ENCODE results near the gene SIK2. TPM values are rescaled to one million over a fixed set of nuclear protein-coding genes. Genes with fewer than 3 reads are reported as not detected.

The SIK2 gene
- total RNA-seq, 1 experiment from 2014 or later: 13.0 TPM

DNA sequence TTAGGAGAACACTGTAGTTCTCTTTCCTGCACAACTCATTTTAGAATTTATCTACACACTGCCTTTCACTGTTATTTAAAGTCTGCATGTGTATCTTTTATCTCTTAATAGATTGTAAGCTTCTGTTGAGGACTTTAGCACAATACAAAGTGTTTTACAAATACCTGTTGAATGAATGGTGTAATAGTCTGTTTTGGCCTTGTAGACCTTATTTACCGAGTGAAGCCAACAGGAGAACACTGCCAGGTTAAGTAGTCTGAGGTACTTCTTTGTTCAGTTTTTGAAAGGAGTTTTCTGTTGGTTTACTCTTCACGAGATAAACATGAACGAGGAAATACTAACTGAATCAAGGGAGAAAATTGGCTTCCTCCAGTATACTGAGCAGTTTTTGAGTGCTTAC lies 31.0 kb downstream of the SIK2 start:
- H3K4me1 ChIP-seq (ENCODE audit: control insufficient read depth in 1 of 2, insufficient read depth in 2 of 2, low read length in 2 of 2): peaks cover 5 to 47% of the 10 kb centered on the region in 2 experiments; a peak in 3 of 4 replicates
- DNase-seq (ENCODE audit: low read depth, low spot score): no peak

More for the DNA sequence above, 31.0 kb downstream of the SIK2 start:
- BruUV-seq (replicated peaks): no TSS peak
- Histone ChIP-seq H3K27me3 (ENCODE audit: insufficient read depth, low read length) (no peaks in the 10 kb centered on the region), H3K36me3 (ENCODE audit: control insufficient read depth in 1 of 2, insufficient read depth in 2 of 2, low read length in 2 of 2) (no peaks in the 10 kb centered on the region), H3K4me3 (replicated peaks in 1 of 2; ENCODE audit: low read depth in 1 of 2, low read length in 2 of 2) (no peak overlapping the region), H3K9me3 (ENCODE audit: control insufficient read depth in 1 of 2, insufficient read depth in 1 of 2, low read depth in 1 of 2, low read length in 2 of 2) (no peaks in the 10 kb centered on the region), H3K9ac (ENCODE audit: low read length) (no peak overlapping the region), H3K9me2 (ENCODE audit: insufficient read depth) (no peaks in the 10 kb centered on the region), H3K4me2 (ENCODE audit: low read length) (no peak overlapping the region), H3K27ac (ENCODE audit: low read depth, low read length) (peak overlapping the region; percentile 9; the same call in 1 of the 2 replicates), H2AFZ (ENCODE audit: low read depth, low read length, poor library complexity, severe bottlenecking) (no peak overlapping the region), H3K79me2 (ENCODE audit: insufficient read depth, low read length) (no peaks in the 10 kb centered on the region), H4K20me1 (ENCODE audit: insufficient read depth) (no peaks in the 10 kb centered on the region)
- ChIA-PET RAD21 (ENCODE audit: low non-redundant PET in 1 of 2, low total read pairs in 2 of 2, uncharacterized antibody in 2 of 2, unreplicated experiment in 2 of 2) (no interaction called here), POLR2A (no interaction called here), CTCF (interaction anchor here (1.1 kb wide), 1 partner anchor 29 kb away, joined by 4 read pairs; no protein-coding TSS in a partner anchor)
- TF ChIP-seq, protein P1, sequence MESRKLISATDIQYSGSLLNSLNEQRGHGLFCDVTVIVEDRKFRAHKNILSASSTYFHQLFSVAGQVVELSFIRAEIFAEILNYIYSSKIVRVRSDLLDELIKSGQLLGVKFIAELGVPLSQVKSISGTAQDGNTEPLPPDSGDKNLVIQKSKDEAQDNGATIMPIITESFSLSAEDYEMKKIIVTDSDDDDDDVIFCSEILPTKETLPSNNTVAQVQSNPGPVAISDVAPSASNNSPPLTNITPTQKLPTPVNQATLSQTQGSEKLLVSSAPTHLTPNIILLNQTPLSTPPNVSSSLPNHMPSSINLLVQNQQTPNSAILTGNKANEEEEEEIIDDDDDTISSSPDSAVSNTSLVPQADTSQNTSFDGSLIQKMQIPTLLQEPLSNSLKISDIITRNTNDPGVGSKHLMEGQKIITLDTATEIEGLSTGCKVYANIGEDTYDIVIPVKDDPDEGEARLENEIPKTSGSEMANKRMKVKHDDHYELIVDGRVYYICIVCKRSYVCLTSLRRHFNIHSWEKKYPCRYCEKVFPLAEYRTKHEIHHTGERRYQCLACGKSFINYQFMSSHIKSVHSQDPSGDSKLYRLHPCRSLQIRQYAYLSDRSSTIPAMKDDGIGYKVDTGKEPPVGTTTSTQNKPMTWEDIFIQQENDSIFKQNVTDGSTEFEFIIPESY (IDR thresholded peaks at IDR 0.05; ENCODE audit: extremely low read depth, insufficient replicate concordance, low read length): no peak
- TF ChIP-seq YY1 (IDR thresholded peaks at IDR 0.05; ENCODE audit: extremely low read depth, insufficient replicate concordance, low read depth, low read length) (no peak), CBX3 (IDR thresholded peaks at IDR 0.05; ENCODE audit: low read depth) (no peak), JUND (IDR thresholded peaks at IDR 0.05) (no peak), FOSL1 (IDR thresholded peaks at IDR 0.05; ENCODE audit: low read depth) (no peak), ZFX (IDR thresholded peaks at IDR 0.05) (no peak), EGR1 (IDR thresholded peaks at IDR 0.05; ENCODE audit: low read depth) (no peak), SP1 (IDR thresholded peaks at IDR 0.05; ENCODE audit: low read depth) (no peak), TCF7L2 (IDR thresholded peaks at IDR 0.05; ENCODE audit: borderline replicate concordance, extremely low read depth, insufficient read depth, insufficient read length) (no peak), SIN3A (IDR thresholded peaks at IDR 0.05; ENCODE audit: low read depth) (no peak), EZH2phosphoT487 (IDR thresholded peaks at IDR 0.05; ENCODE audit: borderline replicate concordance) (no peak), POLR2AphosphoS5 (IDR thresholded peaks at IDR 0.05; ENCODE audit: low read depth, low read length) (no peak), ELF1 (IDR thresholded peaks at IDR 0.05; ENCODE audit: borderline replicate concordance, low read depth) (no peak), POLR2A (IDR thresholded peaks at IDR 0.05; ENCODE audit: borderline replicate concordance, extremely low read depth, insufficient read depth, insufficient read length) (no peak)
- TF ChIP-seq, protein P2, sequence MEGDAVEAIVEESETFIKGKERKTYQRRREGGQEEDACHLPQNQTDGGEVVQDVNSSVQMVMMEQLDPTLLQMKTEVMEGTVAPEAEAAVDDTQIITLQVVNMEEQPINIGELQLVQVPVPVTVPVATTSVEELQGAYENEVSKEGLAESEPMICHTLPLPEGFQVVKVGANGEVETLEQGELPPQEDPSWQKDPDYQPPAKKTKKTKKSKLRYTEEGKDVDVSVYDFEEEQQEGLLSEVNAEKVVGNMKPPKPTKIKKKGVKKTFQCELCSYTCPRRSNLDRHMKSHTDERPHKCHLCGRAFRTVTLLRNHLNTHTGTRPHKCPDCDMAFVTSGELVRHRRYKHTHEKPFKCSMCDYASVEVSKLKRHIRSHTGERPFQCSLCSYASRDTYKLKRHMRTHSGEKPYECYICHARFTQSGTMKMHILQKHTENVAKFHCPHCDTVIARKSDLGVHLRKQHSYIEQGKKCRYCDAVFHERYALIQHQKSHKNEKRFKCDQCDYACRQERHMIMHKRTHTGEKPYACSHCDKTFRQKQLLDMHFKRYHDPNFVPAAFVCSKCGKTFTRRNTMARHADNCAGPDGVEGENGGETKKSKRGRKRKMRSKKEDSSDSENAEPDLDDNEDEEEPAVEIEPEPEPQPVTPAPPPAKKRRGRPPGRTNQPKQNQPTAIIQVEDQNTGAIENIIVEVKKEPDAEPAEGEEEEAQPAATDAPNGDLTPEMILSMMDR (IDR thresholded peaks at IDR 0.05 in 2 of 3, conservative IDR thresholded peaks at IDR 0.05 in 1 of 3; ENCODE audit: borderline replicate concordance in 1 of 3, insufficient read depth in 1 of 3, low read depth in 2 of 3, low read length in 2 of 3): no peak
- TF ChIP-seq, protein P3, sequence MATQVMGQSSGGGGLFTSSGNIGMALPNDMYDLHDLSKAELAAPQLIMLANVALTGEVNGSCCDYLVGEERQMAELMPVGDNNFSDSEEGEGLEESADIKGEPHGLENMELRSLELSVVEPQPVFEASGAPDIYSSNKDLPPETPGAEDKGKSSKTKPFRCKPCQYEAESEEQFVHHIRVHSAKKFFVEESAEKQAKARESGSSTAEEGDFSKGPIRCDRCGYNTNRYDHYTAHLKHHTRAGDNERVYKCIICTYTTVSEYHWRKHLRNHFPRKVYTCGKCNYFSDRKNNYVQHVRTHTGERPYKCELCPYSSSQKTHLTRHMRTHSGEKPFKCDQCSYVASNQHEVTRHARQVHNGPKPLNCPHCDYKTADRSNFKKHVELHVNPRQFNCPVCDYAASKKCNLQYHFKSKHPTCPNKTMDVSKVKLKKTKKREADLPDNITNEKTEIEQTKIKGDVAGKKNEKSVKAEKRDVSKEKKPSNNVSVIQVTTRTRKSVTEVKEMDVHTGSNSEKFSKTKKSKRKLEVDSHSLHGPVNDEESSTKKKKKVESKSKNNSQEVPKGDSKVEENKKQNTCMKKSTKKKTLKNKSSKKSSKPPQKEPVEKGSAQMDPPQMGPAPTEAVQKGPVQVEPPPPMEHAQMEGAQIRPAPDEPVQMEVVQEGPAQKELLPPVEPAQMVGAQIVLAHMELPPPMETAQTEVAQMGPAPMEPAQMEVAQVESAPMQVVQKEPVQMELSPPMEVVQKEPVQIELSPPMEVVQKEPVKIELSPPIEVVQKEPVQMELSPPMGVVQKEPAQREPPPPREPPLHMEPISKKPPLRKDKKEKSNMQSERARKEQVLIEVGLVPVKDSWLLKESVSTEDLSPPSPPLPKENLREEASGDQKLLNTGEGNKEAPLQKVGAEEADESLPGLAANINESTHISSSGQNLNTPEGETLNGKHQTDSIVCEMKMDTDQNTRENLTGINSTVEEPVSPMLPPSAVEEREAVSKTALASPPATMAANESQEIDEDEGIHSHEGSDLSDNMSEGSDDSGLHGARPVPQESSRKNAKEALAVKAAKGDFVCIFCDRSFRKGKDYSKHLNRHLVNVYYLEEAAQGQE (IDR thresholded peaks at IDR 0.05; ENCODE audit: low read depth): no peak
- intact Hi-C loops (cut with micrococcal nuclease): no loop called here
- no peak for ATAC-seq

Data from HCT116 (cell line).